H1 (cell line): Measurements from ENCODE around the gene TUBB2B. TPM values are rescaled to one million over a fixed set of nuclear protein-coding genes. Genes with fewer than 3 reads are reported as not detected.

Experiments
- CTCF ChIA-PET: fragments of 300-600 bp; sonication (Branson Sonifier 250); formaldehyde crosslinking; loops from one replicate; lab custom pipeline; 2021; ENCODE audit not compliant: partially characterized antibody; lab: Charles Lee
- POLR2A ChIA-PET: fragments of 300-600 bp; sonication (Branson Sonifier 250); formaldehyde crosslinking; loops from one replicate; lab custom pipeline; 2021; ENCODE audit warnings: inconsistent platforms; ENCODE audit not compliant: partially characterized antibody; lab: Charles Lee
- DNase-seq, 2 experiments: peaks; one replicate each; pipeline versions ENCODE4 v3.0.0 to v3.0.0-alpha.2; 2010 to 2022; ENCODE audit warnings: low spot score in 2 of 2, low read depth in 1 of 2, mixed read lengths in 1 of 2
- FAIRE-seq: peaks from 2 replicates; lab custom pipeline; 2011; peaks lifted over from hg19 to GRCh38; lab: Jason Lieb, UNC
- H2AFZ ChIP-seq: 2 replicates; pipeline ENCODE4 v1.8.1; 2012; ENCODE audit warnings: low read length, inconsistent platforms
- H2AK5ac ChIP-seq: 2 replicates; pipeline ENCODE4 v1.6.1; 2013; ENCODE audit warnings: low read depth, low read length
- H2BK120ac ChIP-seq: replicated peaks from 2 replicates; pipeline ENCODE3; 2013; ENCODE audit warnings: low read depth, low read length, inconsistent platforms
- H2BK12ac ChIP-seq: 2 replicates; pipeline ENCODE4 v1.6.1; 2013; ENCODE audit warnings: low read depth, low read length
- H2BK15ac ChIP-seq: 2 replicates; pipeline ENCODE4 v1.6.1; 2013; ENCODE audit warnings: low read length
- H2BK20ac ChIP-seq: 2 replicates; pipeline ENCODE4 v1.6.1; 2013; ENCODE audit warnings: low read length
- H2BK5ac ChIP-seq: 2 replicates; pipeline ENCODE4 v1.6.1; 2013; ENCODE audit warnings: low read depth, low read length
- H3K14ac ChIP-seq: 2 replicates; pipeline ENCODE4 v1.6.1; 2013; ENCODE audit warnings: inconsistent platforms; ENCODE audit not compliant: insufficient read length
- H3K18ac ChIP-seq: 2 replicates; pipeline ENCODE4 v1.6.1; 2013; ENCODE audit warnings: low read length; ENCODE audit errors: extremely low read depth
- H3K23ac ChIP-seq: 2 replicates; pipeline ENCODE4 v1.6.1; 2013; ENCODE audit warnings: inconsistent platforms; ENCODE audit not compliant: insufficient read length
- H3K23me2 ChIP-seq: 2 replicates; pipeline ENCODE4 v1.6.1; 2013; ENCODE audit warnings: low read depth, low read length
- H3K27ac ChIP-seq: 2 replicates; pipeline ENCODE4 v1.6.1; 2011; ENCODE audit warnings: low read depth, low read length, inconsistent platforms
- H3K27me3 ChIP-seq, 4 experiments: replicated peaks in 1 of 4; 1 replicate in 1 of 4; 2 replicates in 3 of 4; pipeline versions ENCODE4 v1.6.1 to v1.8.1; 2011 to 2013; ENCODE audit warnings: low read length in 3 of 4, mild to moderate bottlenecking in 3 of 4, inconsistent platforms in 2 of 4, mixed read lengths in 2 of 4, moderate library complexity in 1 of 4; ENCODE audit not compliant: control insufficient read depth in 3 of 4, insufficient read depth in 3 of 4; ENCODE audit errors: extremely low read depth in 1 of 4
- H3K36me3 ChIP-seq, 4 experiments: 2 replicates each; pipeline versions ENCODE4 v1.6.1 to v1.8.1; 2011 to 2013; ENCODE audit warnings: mild to moderate bottlenecking in 4 of 4, low read length in 3 of 4, moderate library complexity in 2 of 4, control low read depth in 1 of 4, inconsistent platforms in 1 of 4; ENCODE audit not compliant: insufficient read depth in 4 of 4, control insufficient read depth in 2 of 4
- H3K4ac ChIP-seq: replicated peaks from 2 replicates; pipeline ENCODE3; 2013; ENCODE audit warnings: low read length, low read depth, mixed read lengths, inconsistent platforms; ENCODE audit not compliant: insufficient read length
- H3K4me1 ChIP-seq, 4 experiments: replicated peaks in 1 of 4; 1 replicate in 1 of 4; 2 replicates in 3 of 4; pipeline versions ENCODE4 v1.6.1 to v1.8.1; 2011 to 2013; ENCODE audit warnings: low read length in 3 of 4, inconsistent platforms in 2 of 4, mixed read lengths in 1 of 4; ENCODE audit not compliant: insufficient read depth in 4 of 4, control insufficient read depth in 3 of 4
- H3K4me2 ChIP-seq, 2 experiments: 2 replicates each; pipeline versions ENCODE4 v1.6.1 to v1.8.1; 2011 to 2013; ENCODE audit warnings: low read depth in 2 of 2, low read length in 2 of 2, control low read depth in 1 of 2, inconsistent platforms in 1 of 2, mild to moderate bottlenecking in 1 of 2; ENCODE audit not compliant: insufficient read depth in 1 of 2
- H3K4me3 ChIP-seq, 4 experiments: fragments of 200-600, 300-600 bp in 1 of 4; sonication (generic), shearing (Covaris generic), sonication (Bioruptor Twin) in 1 of 4; 2 replicates each; pipeline versions ENCODE4 v1.5.1 to v1.8.1; 2011 to 2016; ENCODE audit warnings: low read length in 4 of 4, low read depth in 3 of 4, control low read depth in 2 of 4, inconsistent platforms in 2 of 4, mild to moderate bottlenecking in 2 of 4, mixed read lengths in 1 of 4, moderate library complexity in 1 of 4; ENCODE audit not compliant: insufficient read depth in 2 of 4; ENCODE audit errors: extremely low read depth in 1 of 4
- H3K56ac ChIP-seq: replicated peaks from 2 replicates; pipeline ENCODE3; 2013; ENCODE audit warnings: low read depth, mild to moderate bottlenecking, mixed read lengths, low read length, inconsistent platforms; ENCODE audit not compliant: insufficient read length
- H3K79me1 ChIP-seq: 2 replicates; pipeline ENCODE4 v1.6.1; 2013; ENCODE audit warnings: low read depth, low read length, control low read depth
- H3K79me2 ChIP-seq, 2 experiments: 2 replicates each; pipeline versions ENCODE4 v1.6.1 to v1.8.1; 2012 to 2013; ENCODE audit warnings: low read length in 2 of 2, mild to moderate bottlenecking in 2 of 2, inconsistent platforms in 1 of 2; ENCODE audit not compliant: insufficient read depth in 2 of 2, control insufficient read depth in 1 of 2
- H3K9ac ChIP-seq, 4 experiments: replicated peaks in 1 of 4; 1 replicate in 1 of 4; 2 replicates in 3 of 4; pipeline versions ENCODE4 v1.6.1 to v1.8.1; 2011 to 2013; ENCODE audit warnings: low read depth in 3 of 4, low read length in 3 of 4, control low read depth in 2 of 4, mild to moderate bottlenecking in 2 of 4, moderate library complexity in 2 of 4, inconsistent platforms in 1 of 4; ENCODE audit errors: extremely low read depth in 1 of 4
- H3K9me3 ChIP-seq, 2 experiments: 2 replicates each; pipeline versions ENCODE4 v1.6.1 to v1.8.1; 2012 to 2013; ENCODE audit warnings: mild to moderate bottlenecking in 2 of 2, moderate library complexity in 2 of 2, control low read depth in 1 of 2, inconsistent platforms in 1 of 2, low read depth in 1 of 2, low read length in 1 of 2, mixed read lengths in 1 of 2; ENCODE audit not compliant: insufficient read depth in 2 of 2
- H4K20me1 ChIP-seq, 2 experiments: replicated peaks in 1 of 2; 2 replicates each; pipeline versions ENCODE3 to v1.8.1; 2011 to 2013; ENCODE audit warnings: inconsistent platforms in 2 of 2, low read length in 2 of 2, mild to moderate bottlenecking in 1 of 2; ENCODE audit not compliant: insufficient read depth in 2 of 2, control insufficient read depth in 1 of 2
- H4K5ac ChIP-seq: 2 replicates; pipeline ENCODE4 v1.6.1; 2013; ENCODE audit warnings: low read length, low read depth, mixed read lengths, inconsistent platforms; ENCODE audit not compliant: insufficient read length
- H4K8ac ChIP-seq: 2 replicates; pipeline ENCODE4 v1.8.0; 2013; ENCODE audit warnings: mild to moderate bottlenecking, moderate library complexity, low read length, inconsistent platforms; ENCODE audit not compliant: insufficient read depth; ENCODE audit errors: extremely low read depth
- H4K91ac ChIP-seq: replicated peaks from 2 replicates; pipeline ENCODE3; 2013; ENCODE audit warnings: low read length, mixed read lengths, inconsistent platforms; ENCODE audit not compliant: insufficient read length
- NANOG ChIP-seq: IDR thresholded peaks from 2 replicates; pipeline ENCODE4 v1.6.1; 2011; ENCODE audit warnings: low read length, low read depth, mild to moderate bottlenecking, inconsistent platforms; ENCODE audit not compliant: insufficient read depth, poor library complexity, severe bottlenecking
- NRF1 ChIP-seq: IDR thresholded peaks from 2 replicates; pipeline ENCODE4 v1.6.1; 2011; ENCODE audit warnings: mild to moderate bottlenecking, low read depth, low read length, improper control_type of control experiment
- POLR2AphosphoS5 ChIP-seq: IDR thresholded peaks from 2 replicates; pipeline ENCODE4 v1.6.1; 2011; ENCODE audit warnings: low read depth, low read length
- RAD21 ChIP-seq, 2 experiments: IDR thresholded peaks in 1 of 2; conservative IDR thresholded peaks in 1 of 2; 2 replicates each; pipeline ENCODE4 v1.6.1; 2011; ENCODE audit warnings: low read depth in 2 of 2, low read length in 2 of 2, improper control_type of control experiment in 1 of 2, inconsistent platforms in 1 of 2, mild to moderate bottlenecking in 1 of 2, moderate library complexity in 1 of 2
- RNF2 ChIP-seq: fragments of 200-900, 300-1000 bp; sonication (generic); IDR thresholded peaks from 2 replicates; pipeline ENCODE4 v1.7.1; 2016; ENCODE audit warnings: borderline replicate concordance, low read depth, mild to moderate bottlenecking, antibody characterized with exemption, low read length; ENCODE audit not compliant: poor library complexity, severe bottlenecking; ENCODE audit errors: missing control alignments
- SIN3A ChIP-seq, 2 experiments: IDR thresholded peaks in 1 of 2; conservative IDR thresholded peaks in 1 of 2; 2 replicates each; pipeline ENCODE4 v1.6.1; 2011 to 2012; ENCODE audit warnings: low read length in 2 of 2, improper control_type of control experiment in 1 of 2, low read depth in 1 of 2, mild to moderate bottlenecking in 1 of 2
- TEAD4 ChIP-seq: IDR thresholded peaks from 2 replicates; pipeline ENCODE4 v1.6.1; 2012; ENCODE audit warnings: low read depth, low read length, inconsistent platforms, mixed read lengths
- WGBS, 2 experiments: shearing (Covaris generic) in 1 of 2; methylation state at CpG; one replicate each; pipeline versions ENCODE4 v1.1.6 to v1.1.7; 2013 to 2015; ENCODE audit warnings: low lambda C conversion rate in 2 of 2, mixed read lengths in 2 of 2, inconsistent platforms in 1 of 2, low coverage in 1 of 2, missing lambda C conversion rate in 1 of 2; ENCODE audit not compliant: insufficient replicate concordance in 2 of 2, insufficient coverage in 1 of 2, insufficient read length in 1 of 2; ENCODE audit errors: extremely low coverage in 1 of 2, missing lambda C conversion rate in 1 of 2; 5-methylcytosine and 5-hydroxymethylcytosine counted together
- polyA plus RNA-seq, 7 experiments: library from polyadenylated mRNA; depleted of rRNA in 3 of 7; stranded (reverse) in 5 of 7; unstranded in 2 of 7; fragments of >200 nt in 5 of 7; fragments of 200-250 nt in 2 of 7; gene quantifications; 1 replicate in 5 of 7; 2 replicates in 1 of 7; 4 replicates in 1 of 7; pipeline versions ENCODE4 v1.2.1 to v1.2.3, GENCODE V29; 2011 to 2013; ENCODE audit warnings: missing spikeins in 2 of 7, mixed read lengths in 2 of 7
- total RNA-seq: library from RNA; stranded (reverse); fragmentation: NEBNext Ultra II Directional; extraction: Animal tissue kit (Norgen Biotek cat#: 25700); gene quantifications from 2 replicates; pipeline ENCODE4 v1.2.1, GENCODE V29; 2021
- TF ChIP-seq, protein P1 (sequence below): IDR thresholded peaks from 2 replicates; pipeline ENCODE4 v1.6.1; 2012; ENCODE audit warnings: inconsistent platforms
- TF ChIP-seq, protein P2 (sequence below): IDR thresholded peaks from 2 replicates; pipeline ENCODE4 v1.6.1; 2012; ENCODE audit warnings: inconsistent platforms

TUBB2B gene
- total and polyA plus RNA-seq, 2 of the 8 experiments (the other 6 are each of a cell fraction or from before 2014, with no cell fraction given), result 612 to 722 TPM

DNA sequence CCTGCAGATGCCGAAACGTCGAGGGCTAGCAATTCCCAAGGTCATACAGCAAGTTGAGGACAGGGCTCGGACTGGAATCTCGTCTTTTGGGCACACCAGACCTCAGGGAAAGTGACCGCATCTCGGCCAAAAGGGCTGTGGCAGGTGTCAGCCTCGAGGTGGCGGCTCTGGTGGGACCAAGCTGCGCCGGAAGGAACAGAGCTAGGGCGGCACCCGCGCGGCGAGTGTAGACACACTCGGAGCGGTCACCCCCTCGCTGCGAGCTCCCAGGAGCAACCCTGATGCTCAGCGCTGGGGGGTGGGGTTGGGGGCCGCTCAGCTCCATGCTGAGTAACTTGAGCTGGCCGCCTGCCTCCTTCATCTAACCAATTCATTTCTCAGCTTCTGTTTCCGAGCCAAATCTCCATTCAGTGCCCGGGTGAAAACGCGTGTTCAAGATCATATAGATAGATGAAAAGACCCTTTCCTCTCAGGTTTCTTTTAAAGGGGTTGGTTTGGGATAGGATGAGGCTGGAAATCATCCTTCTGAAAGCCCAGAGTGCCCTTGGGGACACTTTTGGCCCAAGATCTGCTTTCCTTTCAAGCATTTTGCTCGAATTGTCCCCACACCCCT lies 2.2 kb upstream of the TUBB2B start:
- Histone ChIP-seq H4K8ac (no peak overlapping the region), H3K4me1 (peaks cover 4 to 22% (median 16%) of the 10 kb centered on the region in 4 experiments; a peak in 6 of 7 replicates), H2BK5ac (no peak overlapping the region), H3K9ac (peak overlapping the region in 1 of 4 experiments; percentile 28; a peak in 2 of 7 replicates), H2BK15ac (no peak overlapping the region), H4K91ac (peak overlapping the region; percentile 6), H2AFZ (peak overlapping the region; percentile 30; the same call in 1 of the 2 replicates), H3K79me1 (peaks cover 5% of the 10 kb centered on the region; the same call in 1 of the 2 replicates), H3K79me2 (peaks cover 15 to 19% of the 10 kb centered on the region in 2 experiments), H3K4me2 (peak overlapping the region; percentile 91 to 98), H3K36me3 (peaks cover 4 to 6% (median 5%) of the 10 kb centered on the region in 4 experiments), H3K56ac (no peak overlapping the region), H3K4ac (no peak overlapping the region), H3K9me3 (no peaks in the 10 kb centered on the region), H4K5ac (no peak overlapping the region), H2BK12ac (no peak overlapping the region), H2BK20ac (no peak overlapping the region), H3K14ac (no peak overlapping the region), H2AK5ac (no peak overlapping the region), H3K23me2 (peaks cover 40% of the 10 kb centered on the region), H3K18ac (no peak overlapping the region; the same call in 1 of the 2 replicates), H3K27ac (no peak overlapping the region), H3K23ac (no peak overlapping the region), H3K27me3 (peaks cover 0 to 23% (median 19%) of the 10 kb centered on the region in 4 experiments; a peak in 6 of 7 replicates), H2BK120ac (no peak overlapping the region), H3K4me3 (peak overlapping the region; percentile 49 to 99 (median 74)), H4K20me1 (peaks cover 15 to 16% of the 10 kb centered on the region in 2 experiments)
- FAIRE-seq, result no peak
- POLR2A ChIA-PET, result interaction anchor here (0.6 to 7.6 kb wide), 22 partner anchors 8 to 463 kb away, joined by 3 to 122 read pairs (median 4); partner anchors contain the start of gene TUBB2A
- CTCF ChIA-PET, result interaction anchor here (0.6 to 17.3 kb wide), 10 partner anchors 10 to 107 kb away, joined by 3 to 263 read pairs (median 4); no protein-coding TSS in a partner anchor
- WGBS, 2 experiments, result 3% methylated on average over 28 of the region's 28 CpGs; no CpG with 5 or more reads in 1 of the 2 experiments
- no peak for DNase-seq
- no peak for TF ChIP-seq TEAD4
- no peak; a peak in 1 of 4 replicates for TF ChIP-seq RAD21 (IDR thresholded peaks at IDR 0.05 in 1 of 2, conservative IDR thresholded peaks at IDR 0.05 in 1 of 2; ENCODE audit: low read depth in 2 of 2, low read length in 2 of 2)
- peak; percentile 14 for TF ChIP-seq NANOG
- no peak for TF ChIP-seq NRF1
- TF ChIP-seq, protein P1, sequence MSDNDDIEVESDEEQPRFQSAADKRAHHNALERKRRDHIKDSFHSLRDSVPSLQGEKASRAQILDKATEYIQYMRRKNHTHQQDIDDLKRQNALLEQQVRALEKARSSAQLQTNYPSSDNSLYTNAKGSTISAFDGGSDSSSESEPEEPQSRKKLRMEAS, result peak; percentile 68; the same call in 1 of the 2 replicates
- 0 out of 4 replicates have a peak, but pooled peaks of 1 of the 2 experiments have one; percentile 42 for TF ChIP-seq SIN3A (conservative IDR thresholded peaks at IDR 0.05 in 1 of 2, IDR thresholded peaks at IDR 0.05 in 1 of 2; ENCODE audit: low read depth in 1 of 2, low read length in 2 of 2)
- TF ChIP-seq POLR2AphosphoS5, result no peak
- peak; percentile 1 for TF ChIP-seq RNF2
- TF ChIP-seq, protein P2, sequence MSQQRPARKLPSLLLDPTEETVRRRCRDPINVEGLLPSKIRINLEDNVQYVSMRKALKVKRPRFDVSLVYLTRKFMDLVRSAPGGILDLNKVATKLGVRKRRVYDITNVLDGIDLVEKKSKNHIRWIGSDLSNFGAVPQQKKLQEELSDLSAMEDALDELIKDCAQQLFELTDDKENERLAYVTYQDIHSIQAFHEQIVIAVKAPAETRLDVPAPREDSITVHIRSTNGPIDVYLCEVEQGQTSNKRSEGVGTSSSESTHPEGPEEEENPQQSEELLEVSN, result peak; percentile 66
